H1 (cell line): ENCODE data around the gene PRSS3. TPM values are rescaled to one million over a fixed set of nuclear protein-coding genes. Genes with fewer than 3 reads are reported as not detected.

Source experiments
- CTCF ChIA-PET: fragments of 300-600 bp; sonication (Branson Sonifier 250); formaldehyde crosslinking; loops from one replicate; lab custom pipeline; 2021; ENCODE audit not compliant: partially characterized antibody; lab: Charles Lee
- POLR2A ChIA-PET: fragments of 300-600 bp; sonication (Branson Sonifier 250); formaldehyde crosslinking; loops from one replicate; lab custom pipeline; 2021; ENCODE audit warnings: inconsistent platforms; ENCODE audit not compliant: partially characterized antibody; lab: Charles Lee
- DNase-seq, 2 experiments: peaks; one replicate each; pipeline versions ENCODE4 v3.0.0 to v3.0.0-alpha.2; 2010 to 2022; ENCODE audit warnings: low spot score in 2 of 2, low read depth in 1 of 2, mixed read lengths in 1 of 2
- FAIRE-seq: peaks from 2 replicates; lab custom pipeline; 2011; peaks lifted over from hg19 to GRCh38; lab: Jason Lieb, UNC
- H2AFZ ChIP-seq: 2 replicates; pipeline ENCODE4 v1.8.1; 2012; ENCODE audit warnings: low read length, inconsistent platforms
- H2AK5ac ChIP-seq: 2 replicates; pipeline ENCODE4 v1.6.1; 2013; ENCODE audit warnings: low read depth, low read length
- H2BK120ac ChIP-seq: replicated peaks from 2 replicates; pipeline ENCODE3; 2013; ENCODE audit warnings: low read depth, low read length, inconsistent platforms
- H2BK12ac ChIP-seq: 2 replicates; pipeline ENCODE4 v1.6.1; 2013; ENCODE audit warnings: low read depth, low read length
- H2BK15ac ChIP-seq: 2 replicates; pipeline ENCODE4 v1.6.1; 2013; ENCODE audit warnings: low read length
- H2BK20ac ChIP-seq: 2 replicates; pipeline ENCODE4 v1.6.1; 2013; ENCODE audit warnings: low read length
- H2BK5ac ChIP-seq: 2 replicates; pipeline ENCODE4 v1.6.1; 2013; ENCODE audit warnings: low read depth, low read length
- H3K14ac ChIP-seq: 2 replicates; pipeline ENCODE4 v1.6.1; 2013; ENCODE audit warnings: inconsistent platforms; ENCODE audit not compliant: insufficient read length
- H3K18ac ChIP-seq: 2 replicates; pipeline ENCODE4 v1.6.1; 2013; ENCODE audit warnings: low read length; ENCODE audit errors: extremely low read depth
- H3K23ac ChIP-seq: 2 replicates; pipeline ENCODE4 v1.6.1; 2013; ENCODE audit warnings: inconsistent platforms; ENCODE audit not compliant: insufficient read length
- H3K23me2 ChIP-seq: 2 replicates; pipeline ENCODE4 v1.6.1; 2013; ENCODE audit warnings: low read depth, low read length
- H3K27ac ChIP-seq: 2 replicates; pipeline ENCODE4 v1.6.1; 2011; ENCODE audit warnings: low read depth, low read length, inconsistent platforms
- H3K27me3 ChIP-seq, 4 experiments: replicated peaks in 1 of 4; 1 replicate in 1 of 4; 2 replicates in 3 of 4; pipeline versions ENCODE4 v1.6.1 to v1.8.1; 2011 to 2013; ENCODE audit warnings: low read length in 3 of 4, mild to moderate bottlenecking in 3 of 4, inconsistent platforms in 2 of 4, mixed read lengths in 2 of 4, moderate library complexity in 1 of 4; ENCODE audit not compliant: control insufficient read depth in 3 of 4, insufficient read depth in 3 of 4; ENCODE audit errors: extremely low read depth in 1 of 4
- H3K36me3 ChIP-seq, 4 experiments: 2 replicates each; pipeline versions ENCODE4 v1.6.1 to v1.8.1; 2011 to 2013; ENCODE audit warnings: mild to moderate bottlenecking in 4 of 4, low read length in 3 of 4, moderate library complexity in 2 of 4, control low read depth in 1 of 4, inconsistent platforms in 1 of 4; ENCODE audit not compliant: insufficient read depth in 4 of 4, control insufficient read depth in 2 of 4
- H3K4ac ChIP-seq: replicated peaks from 2 replicates; pipeline ENCODE3; 2013; ENCODE audit warnings: low read length, low read depth, mixed read lengths, inconsistent platforms; ENCODE audit not compliant: insufficient read length
- H3K4me1 ChIP-seq, 4 experiments: replicated peaks in 1 of 4; 1 replicate in 1 of 4; 2 replicates in 3 of 4; pipeline versions ENCODE4 v1.6.1 to v1.8.1; 2011 to 2013; ENCODE audit warnings: low read length in 3 of 4, inconsistent platforms in 2 of 4, mixed read lengths in 1 of 4; ENCODE audit not compliant: insufficient read depth in 4 of 4, control insufficient read depth in 3 of 4
- H3K4me2 ChIP-seq, 2 experiments: 2 replicates each; pipeline versions ENCODE4 v1.6.1 to v1.8.1; 2011 to 2013; ENCODE audit warnings: low read depth in 2 of 2, low read length in 2 of 2, control low read depth in 1 of 2, inconsistent platforms in 1 of 2, mild to moderate bottlenecking in 1 of 2; ENCODE audit not compliant: insufficient read depth in 1 of 2
- H3K4me3 ChIP-seq, 4 experiments: fragments of 200-600, 300-600 bp in 1 of 4; sonication (generic), shearing (Covaris generic), sonication (Bioruptor Twin) in 1 of 4; 2 replicates each; pipeline versions ENCODE4 v1.5.1 to v1.8.1; 2011 to 2016; ENCODE audit warnings: low read length in 4 of 4, low read depth in 3 of 4, control low read depth in 2 of 4, inconsistent platforms in 2 of 4, mild to moderate bottlenecking in 2 of 4, mixed read lengths in 1 of 4, moderate library complexity in 1 of 4; ENCODE audit not compliant: insufficient read depth in 2 of 4; ENCODE audit errors: extremely low read depth in 1 of 4
- H3K56ac ChIP-seq: replicated peaks from 2 replicates; pipeline ENCODE3; 2013; ENCODE audit warnings: low read depth, mild to moderate bottlenecking, mixed read lengths, low read length, inconsistent platforms; ENCODE audit not compliant: insufficient read length
- H3K79me1 ChIP-seq: 2 replicates; pipeline ENCODE4 v1.6.1; 2013; ENCODE audit warnings: low read depth, low read length, control low read depth
- H3K79me2 ChIP-seq, 2 experiments: 2 replicates each; pipeline versions ENCODE4 v1.6.1 to v1.8.1; 2012 to 2013; ENCODE audit warnings: low read length in 2 of 2, mild to moderate bottlenecking in 2 of 2, inconsistent platforms in 1 of 2; ENCODE audit not compliant: insufficient read depth in 2 of 2, control insufficient read depth in 1 of 2
- H3K9ac ChIP-seq, 4 experiments: replicated peaks in 1 of 4; 1 replicate in 1 of 4; 2 replicates in 3 of 4; pipeline versions ENCODE4 v1.6.1 to v1.8.1; 2011 to 2013; ENCODE audit warnings: low read depth in 3 of 4, low read length in 3 of 4, control low read depth in 2 of 4, mild to moderate bottlenecking in 2 of 4, moderate library complexity in 2 of 4, inconsistent platforms in 1 of 4; ENCODE audit errors: extremely low read depth in 1 of 4
- H3K9me3 ChIP-seq, 2 experiments: 2 replicates each; pipeline versions ENCODE4 v1.6.1 to v1.8.1; 2012 to 2013; ENCODE audit warnings: mild to moderate bottlenecking in 2 of 2, moderate library complexity in 2 of 2, control low read depth in 1 of 2, inconsistent platforms in 1 of 2, low read depth in 1 of 2, low read length in 1 of 2, mixed read lengths in 1 of 2; ENCODE audit not compliant: insufficient read depth in 2 of 2
- H4K20me1 ChIP-seq, 2 experiments: replicated peaks in 1 of 2; 2 replicates each; pipeline versions ENCODE3 to v1.8.1; 2011 to 2013; ENCODE audit warnings: inconsistent platforms in 2 of 2, low read length in 2 of 2, mild to moderate bottlenecking in 1 of 2; ENCODE audit not compliant: insufficient read depth in 2 of 2, control insufficient read depth in 1 of 2
- H4K5ac ChIP-seq: 2 replicates; pipeline ENCODE4 v1.6.1; 2013; ENCODE audit warnings: low read length, low read depth, mixed read lengths, inconsistent platforms; ENCODE audit not compliant: insufficient read length
- H4K8ac ChIP-seq: 2 replicates; pipeline ENCODE4 v1.8.0; 2013; ENCODE audit warnings: mild to moderate bottlenecking, moderate library complexity, low read length, inconsistent platforms; ENCODE audit not compliant: insufficient read depth; ENCODE audit errors: extremely low read depth
- H4K91ac ChIP-seq: replicated peaks from 2 replicates; pipeline ENCODE3; 2013; ENCODE audit warnings: low read length, mixed read lengths, inconsistent platforms; ENCODE audit not compliant: insufficient read length
- BCL11A ChIP-seq, 2 experiments: IDR thresholded peaks; one replicate each; pipeline ENCODE4 v1.6.1; 2011; ENCODE audit warnings: low read depth in 2 of 2, low read length in 2 of 2, mild to moderate bottlenecking in 2 of 2
- BRCA1 ChIP-seq: IDR thresholded peaks from 2 replicates; pipeline ENCODE4 v1.6.1; 2012; ENCODE audit warnings: low read depth, low read length, improper control_type of control experiment
- CBX8 ChIP-seq: fragments of 300-800, 300-1000 bp; sonication (generic); IDR thresholded peaks from 2 replicates; pipeline ENCODE4 v1.7.1; 2016; ENCODE audit warnings: low read depth, low read length, borderline replicate concordance
- CREB1 ChIP-seq: IDR thresholded peaks from 2 replicates; pipeline ENCODE4 v1.6.1; 2012; ENCODE audit warnings: inconsistent platforms
- EGR1 ChIP-seq: IDR thresholded peaks from 2 replicates; pipeline ENCODE4 v1.6.1; 2011; ENCODE audit warnings: low read depth, low read length, borderline replicate concordance
- KDM5A ChIP-seq: fragments of 200-600 bp; IDR thresholded peaks from 2 replicates; pipeline ENCODE4 v1.7.1; 2012; ENCODE audit warnings: mild to moderate bottlenecking, low read length, inconsistent platforms, mixed read lengths
- RNF2 ChIP-seq: fragments of 200-900, 300-1000 bp; sonication (generic); IDR thresholded peaks from 2 replicates; pipeline ENCODE4 v1.7.1; 2016; ENCODE audit warnings: borderline replicate concordance, low read depth, mild to moderate bottlenecking, antibody characterized with exemption, low read length; ENCODE audit not compliant: poor library complexity, severe bottlenecking; ENCODE audit errors: missing control alignments
- SP1 ChIP-seq: IDR thresholded peaks from 2 replicates; pipeline ENCODE4 v1.6.1; 2011; ENCODE audit warnings: low read depth, low read length
- SRF ChIP-seq: IDR thresholded peaks from 2 replicates; pipeline ENCODE4 v1.6.1; 2011; ENCODE audit warnings: mild to moderate bottlenecking, low read depth, low read length, moderate library complexity
- TAF7 ChIP-seq: optimal IDR thresholded peaks from 2 replicates; pipeline ENCODE3; 2011; ENCODE audit warnings: low read depth, mild to moderate bottlenecking, inconsistent platforms, low read length, moderate library complexity, borderline replicate concordance
- TCF12 ChIP-seq: IDR thresholded peaks from 2 replicates; pipeline ENCODE4 v1.6.1; 2011; ENCODE audit warnings: low read depth, mild to moderate bottlenecking, low read length
- WGBS, 2 experiments: shearing (Covaris generic) in 1 of 2; methylation state at CpG; one replicate each; pipeline versions ENCODE4 v1.1.6 to v1.1.7; 2013 to 2015; ENCODE audit warnings: low lambda C conversion rate in 2 of 2, mixed read lengths in 2 of 2, inconsistent platforms in 1 of 2, low coverage in 1 of 2, missing lambda C conversion rate in 1 of 2; ENCODE audit not compliant: insufficient replicate concordance in 2 of 2, insufficient coverage in 1 of 2, insufficient read length in 1 of 2; ENCODE audit errors: extremely low coverage in 1 of 2, missing lambda C conversion rate in 1 of 2; 5-methylcytosine and 5-hydroxymethylcytosine counted together
- polyA plus RNA-seq, 7 experiments: library from polyadenylated mRNA; depleted of rRNA in 3 of 7; stranded (reverse) in 5 of 7; unstranded in 2 of 7; fragments of >200 nt in 5 of 7; fragments of 200-250 nt in 2 of 7; gene quantifications; 1 replicate in 5 of 7; 2 replicates in 1 of 7; 4 replicates in 1 of 7; pipeline versions ENCODE4 v1.2.1 to v1.2.3, GENCODE V29; 2011 to 2013; ENCODE audit warnings: missing spikeins in 2 of 7, mixed read lengths in 2 of 7
- total RNA-seq: library from RNA; stranded (reverse); fragmentation: NEBNext Ultra II Directional; extraction: Animal tissue kit (Norgen Biotek cat#: 25700); gene quantifications from 2 replicates; pipeline ENCODE4 v1.2.1, GENCODE V29; 2021
- TF ChIP-seq, protein P1 (sequence below): IDR thresholded peaks from 2 replicates; pipeline ENCODE4 v1.6.1; 2011; ENCODE audit warnings: low read length, improper control_type of control experiment
- TF ChIP-seq, protein P2 (sequence below): IDR thresholded peaks from 2 replicates; pipeline ENCODE4 v1.6.1; 2012; ENCODE audit warnings: inconsistent platforms

Gene PRSS3
- total and polyA plus RNA-seq, 2 of the 8 experiments (the other 6 are each of a cell fraction or from before 2014, with no cell fraction given), result 0.12 TPM; not detected in 1

DNA sequence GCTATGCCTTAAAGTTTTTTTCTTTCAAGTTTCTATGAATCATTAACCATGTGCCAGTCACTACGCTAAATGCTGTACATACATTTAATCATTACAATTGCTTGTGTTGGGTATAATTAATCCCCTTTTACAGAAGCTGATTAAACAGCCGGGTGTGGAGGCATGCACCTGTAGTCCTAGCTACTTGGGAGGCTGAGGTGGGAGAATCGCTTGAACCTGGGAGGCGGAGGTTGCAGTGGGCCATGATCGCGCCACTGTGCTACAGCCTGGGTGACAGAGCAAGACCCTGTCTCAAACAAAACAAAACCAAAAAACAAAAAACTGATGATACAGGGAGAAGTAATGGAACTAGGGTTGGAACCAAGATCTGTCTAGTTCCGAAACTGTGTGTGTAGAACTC is 20.4 kb downstream of the PRSS3 start:
- Histone ChIP-seq H3K4me3 (0 out of 8 replicates have a peak overlapping the region, but pooled peaks of 1 of the 4 experiments have one; percentile 97), H3K18ac (no peak overlapping the region), H3K14ac (no peak overlapping the region), H3K23me2 (peaks cover 11% of the 10 kb centered on the region), H3K27ac (no peak overlapping the region), H3K56ac (no peak overlapping the region), H4K5ac (no peak overlapping the region), H2BK15ac (no peak overlapping the region), H3K79me1 (0 out of 2 replicates have a peak, but pooled peaks cover 2% of the 10 kb centered on the region), H2BK12ac (0 out of 2 replicates have a peak overlapping the region, but pooled peaks have one; percentile 3), H2AFZ (no peak overlapping the region), H3K27me3 (no peaks in the 10 kb centered on the region), H2BK5ac (no peak overlapping the region), H3K4ac (no peak overlapping the region), H3K23ac (no peak overlapping the region), H4K91ac (no peak overlapping the region), H4K8ac (no peak overlapping the region), H3K36me3 (no peaks in the 10 kb centered on the region), H3K9me3 (no peaks in the 10 kb centered on the region), H3K79me2 (peaks cover 16 to 26% of the 10 kb centered on the region in 2 experiments), H3K4me1 (peaks cover 0 to 8% (median 5%) of the 10 kb centered on the region in 4 experiments; a peak in 6 of 7 replicates), H2AK5ac (no peak overlapping the region), H3K9ac (no peak overlapping the region), H2BK20ac (no peak overlapping the region), H4K20me1 (no peaks in the 10 kb centered on the region), H2BK120ac (no peak overlapping the region), H3K4me2 (peak overlapping the region; percentile 82 to 83; a peak in 2 of 4 replicates)
- no peak for DNase-seq
- FAIRE-seq, result no peak
- POLR2A ChIA-PET, result interaction anchor here (0.7 to 2.2 kb wide), 9 partner anchors 9 to 104 kb away, joined by 3 to 9 read pairs (median 3); partner anchors contain the start of gene PRSS3
- 97% methylated on average over 7 of the region's 7 CpGs; no CpG with 5 or more reads in 1 of the 2 experiments for WGBS, 2 experiments
- CTCF ChIA-PET, result interaction anchor here (0.8 to 4.2 kb wide), 12 partner anchors 10 to 109 kb away, joined by 3 to 19 read pairs (median 6); no protein-coding TSS in a partner anchor
- TF ChIP-seq EGR1, result no peak
- no peak for TF ChIP-seq CBX8
- no peak for TF ChIP-seq RNF2
- TF ChIP-seq SRF, result no peak
- TF ChIP-seq, protein P1, sequence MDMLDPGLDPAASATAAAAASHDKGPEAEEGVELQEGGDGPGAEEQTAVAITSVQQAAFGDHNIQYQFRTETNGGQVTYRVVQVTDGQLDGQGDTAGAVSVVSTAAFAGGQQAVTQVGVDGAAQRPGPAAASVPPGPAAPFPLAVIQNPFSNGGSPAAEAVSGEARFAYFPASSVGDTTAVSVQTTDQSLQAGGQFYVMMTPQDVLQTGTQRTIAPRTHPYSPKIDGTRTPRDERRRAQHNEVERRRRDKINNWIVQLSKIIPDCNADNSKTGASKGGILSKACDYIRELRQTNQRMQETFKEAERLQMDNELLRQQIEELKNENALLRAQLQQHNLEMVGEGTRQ, result no peak
- TF ChIP-seq TAF7, result no peak
- no peak for TF ChIP-seq KDM5A
- no peak for TF ChIP-seq BCL11A (IDR thresholded peaks at IDR 0.05; ENCODE audit: low read depth in 2 of 2, low read length in 2 of 2)
- TF ChIP-seq BRCA1, result no peak
- no peak for TF ChIP-seq CREB1
- TF ChIP-seq SP1, result no peak
- TF ChIP-seq TCF12, result no peak
- TF ChIP-seq, protein P2, sequence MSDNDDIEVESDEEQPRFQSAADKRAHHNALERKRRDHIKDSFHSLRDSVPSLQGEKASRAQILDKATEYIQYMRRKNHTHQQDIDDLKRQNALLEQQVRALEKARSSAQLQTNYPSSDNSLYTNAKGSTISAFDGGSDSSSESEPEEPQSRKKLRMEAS, result no peak
